Body of pancreas (tissue), 4 donors: ENCODE data around the gene VTI1B. TPM values are rescaled to one million over a fixed set of nuclear protein-coding genes. Genes with fewer than 3 reads are reported as not detected.
A peak's percentile ranks its signal among the peaks of the same experiment; 100 is the strongest.

Source experiments
- ATAC-seq: fragments of 150-250 bp; one replicate; pipeline ENCODE4 v1.9.1; 2016
- DNase-seq, 4 donors: peaks; one replicate each; pipeline ENCODE4 v3.0.0-alpha.2; 2019
- H3K27ac ChIP-seq, 4 donors: fragments of 200-600 bp; sonication (generic); 1 replicate in 3 of 4; 2 replicates in 1 of 4; pipeline versions ENCODE4 v1.5.1 to v1.6.1; 2016 to 2019; ENCODE audit warnings: mild to moderate bottlenecking in 1 of 4, mixed read lengths in 1 of 4, moderate library complexity in 1 of 4
- H3K27me3 ChIP-seq, 2 donors: fragments of 200-600 bp; sonication (generic); one replicate each; pipeline ENCODE4 v1.6.0; 2016; ENCODE audit warnings: mild to moderate bottlenecking in 1 of 2
- H3K36me3 ChIP-seq, 2 donors: fragments of 200-600 bp; sonication (generic); replicated peaks in 1 of 2; 2 replicates each; pipeline ENCODE4 v1.5.1; 2016; ENCODE audit warnings: low read depth in 2 of 2; ENCODE audit not compliant: insufficient read depth in 1 of 2
- H3K4me1 ChIP-seq: fragments of 200-600 bp; sonication (generic); one replicate; pipeline ENCODE4 v1.6.0; 2016
- H3K4me3 ChIP-seq, 2 donors: fragments of 200-600 bp; sonication (generic); 1 replicate in 1 of 2; 2 replicates in 1 of 2; pipeline ENCODE4 v1.5.1; 2016 to 2019
- H3K9me3 ChIP-seq, 3 donors: fragments of 200-600 bp; sonication (generic); 1 replicate in 2 of 3; 2 replicates in 1 of 3; pipeline ENCODE4 v1.5.1; 2016
- CTCF ChIP-seq, 7 experiments: fragments of 450-650 bp in 4 of 7; fragments of 200-600 bp in 3 of 7; sonication (generic) in 3 of 7; IDR thresholded peaks; one replicate each; pipeline ENCODE4 v1.5.1; 2016 to 2019; ENCODE audit warnings: antibody characterized with exemption in 7 of 7
- POLR2A ChIP-seq, 3 donors: fragments of 450-650 bp; IDR thresholded peaks; one replicate each; pipeline ENCODE4 v1.6.1; 2016; ENCODE audit warnings: antibody characterized with exemption in 3 of 3, mild to moderate bottlenecking in 2 of 3
- WGBS, 2 donors: methylation state at CpG; one replicate each; pipeline ENCODE4 v1.1.5; 2017; 5-methylcytosine and 5-hydroxymethylcytosine counted together
- intact Hi-C: fragments of 100-400 bp; cut with DNase I; formaldehyde crosslinking; loops from one replicate; pipeline ENCODE4 v1.15.1; 2023
- total RNA-seq, 2 donors: library from RNA; depleted of rRNA; stranded (reverse); fragments of >200 nt; gene quantifications; one replicate each; pipeline ENCODE4 v1.1.0, GENCODE V29; 2016

The VTI1B gene
- total RNA-seq, 2 donors from 2014 or later: 24.4 to 41.2 TPM

GRCh38 chr14:67618617-67619063 lies 55.8 kb downstream of the VTI1B start:
- peak; percentile 36 for ATAC-seq
- H3K27ac ChIP-seq: peak overlapping the region in 3 of 4 donors; percentile 75 to 82 (median 79)
- H3K27me3 ChIP-seq: no peaks in the 10 kb centered on the region
- TF ChIP-seq POLR2A (IDR thresholded peaks at IDR 0.05) (no peak), CTCF (IDR thresholded peaks at IDR 0.05) (peak; percentile 37 to 71 (median 64))
- intact Hi-C loops: no loop called here
- no peaks in the 10 kb centered on the region for H3K36me3 ChIP-seq
- peak in 2 of 4 donors; percentile 10 to 33 for DNase-seq
- no peak overlapping the region for H3K4me3 ChIP-seq
- peaks cover 12% of the 10 kb centered on the region for H3K4me1 ChIP-seq
- H3K9me3 ChIP-seq: no peaks in the 10 kb centered on the region

GRCh38 chr14:67610491-67610890 lies 63.9 kb downstream of the VTI1B start:
- intact Hi-C loops: no loop called here

GRCh38 chr14:67609642-67610310 lies 64.7 kb downstream of the VTI1B start:
- H3K9me3 ChIP-seq: no peaks in the 10 kb centered on the region
- H3K36me3 ChIP-seq: no peaks in the 10 kb centered on the region
- no peak for TF ChIP-seq CTCF (IDR thresholded peaks at IDR 0.05)
- no peak for TF ChIP-seq POLR2A (IDR thresholded peaks at IDR 0.05)
- no peak overlapping the region for H3K4me3 ChIP-seq
- H3K27ac ChIP-seq: no peak overlapping the region
- 75 to 76% methylated on average over 10 of the region's 10 CpGs for WGBS, 2 donors
- ATAC-seq (no peak), DNase-seq (no peak)
- no peaks in the 10 kb centered on the region for H3K27me3 ChIP-seq
- H3K4me1 ChIP-seq: no peaks in the 10 kb centered on the region
- intact Hi-C loops: no loop called here

More at GRCh38 chr14:67610491-67610890, 63.9 kb downstream of the VTI1B start:
- no peaks in the 10 kb centered on the region for H3K27me3 ChIP-seq
- DNase-seq: no peak
- H3K36me3 ChIP-seq: no peaks in the 10 kb centered on the region
- 58 to 63% methylated on average over 1 of the region's 1 CpG for WGBS, 2 donors
- no peak overlapping the region for H3K4me3 ChIP-seq
- no peak overlapping the region for H3K27ac ChIP-seq
- ATAC-seq: no peak
- H3K9me3 ChIP-seq: no peaks in the 10 kb centered on the region
- no peaks in the 10 kb centered on the region for H3K4me1 ChIP-seq
- TF ChIP-seq CTCF (IDR thresholded peaks at IDR 0.05): no peak
- no peak for TF ChIP-seq POLR2A (IDR thresholded peaks at IDR 0.05)

- WGBS, 2 donors: 92% methylated on average over 5 of the region's 5 CpGs
- H3K4me3 ChIP-seq: no peak overlapping the region
- no peaks in the 10 kb centered on the region for H3K27me3 ChIP-seq
- no peaks in the 10 kb centered on the region for H3K9me3 ChIP-seq
- no peaks in the 10 kb centered on the region for H3K4me1 ChIP-seq
- intact Hi-C loops: no loop called here
- DNase-seq (no peak), ATAC-seq (no peak)
- no peaks in the 10 kb centered on the region for H3K36me3 ChIP-seq
- no peak overlapping the region for H3K27ac ChIP-seq
- TF ChIP-seq CTCF (IDR thresholded peaks at IDR 0.05): no peak
- TF ChIP-seq POLR2A (IDR thresholded peaks at IDR 0.05): no peak
These were observed 66.8 kb downstream of the VTI1B start for GRCh38 chr14:67607646-67608045.

GRCh38 chr14:67602995-67603545 lies 71.4 kb downstream of the VTI1B start:
- ATAC-seq (no peak), DNase-seq (no peak)
- Histone ChIP-seq H3K4me1 (peaks cover 19% of the 10 kb centered on the region), H3K4me3 (no peak overlapping the region), H3K9me3 (no peaks in the 10 kb centered on the region), H3K36me3 (no peaks in the 10 kb centered on the region), H3K27ac (no peak overlapping the region), H3K27me3 (no peaks in the 10 kb centered on the region)
- WGBS, 2 donors: 70 to 74% methylated on average over 5 of the region's 5 CpGs
- TF ChIP-seq CTCF (IDR thresholded peaks at IDR 0.05): no peak
- no peak for TF ChIP-seq POLR2A (IDR thresholded peaks at IDR 0.05)
- intact Hi-C loops: no loop called here
